Right lung (tissue), 5 donors: ENCODE results near the gene PODXL2. TPM values are rescaled to one million over a fixed set of nuclear protein-coding genes. Genes with fewer than 3 reads are reported as not detected.

Experiments used
- DNase-seq, 2 donors: peaks; one replicate each; pipeline ENCODE4 v3.0.0-alpha.2; 2013
- polyA plus RNA-seq, 5 donors: library from polyadenylated mRNA; unstranded; fragments of 120-200 nt; gene quantifications; one replicate each; pipeline versions ENCODE4 v1.2.1 to v1.2.3, GENCODE V29; 2013; ENCODE audit warnings: inconsistent platforms in 1 of 5, low replicate concordance in 1 of 5; ENCODE audit not compliant: insufficient read length in 5 of 5, insufficient read depth in 1 of 5

PODXL2 gene
- polyA plus RNA-seq, 5 donors, result 11.6 to 21.1 (median 14.1) TPM

- DNase-seq, result no peak
Observed at GRCh38 chr3:127720985-127721935, 92.3 kb downstream of the PODXL2 start.

- no peak for DNase-seq
Observed at GRCh38 chr3:127722091-127722784, 93.3 kb downstream of the PODXL2 start.

Other genes starting within 250 kb of the PODXL2 start
- gene TPRA1, start 38.5 kb upstream of the PODXL2 start, polyA plus RNA-seq, result 10 to 100 TPM; 26.3 to 37.6 (median 29.1) TPM
- 10 to 100 TPM; 36.2 to 50.0 (median 42.1) TPM for gene MCM2, start 30.8 kb upstream of the PODXL2 start, polyA plus RNA-seq
- 10 to 100 TPM; 21.4 to 30.2 (median 22.4) TPM for gene ABTB1, start 43.8 kb downstream of the PODXL2 start, polyA plus RNA-seq
- 10 to 100 TPM in 4 of 5 donors, 1 to 10 TPM in 1; 6.8 to 20.8 (median 14.7) TPM for gene MGLL, start 193.3 kb downstream of the PODXL2 start, polyA plus RNA-seq